Activated T-cell treated with anti-CD3 and anti-CD28 coated beads, Interleukin-2, amount 50 U/mL, for 24 hours (primary cell): Measurements from ENCODE around the gene PTGS2.
"Not testable (repeated sequence)": the region's sequence is repeated elsewhere in the genome, so short reads cannot be mapped to it uniquely, and the experiment has no call there.

Experiments used
- DNase-seq: peaks from one replicate; pipeline ENCODE4 v3.0.0-alpha.2; 2020
- H3K27ac Mint-ChIP-seq: 2 replicates; pipeline ENCODE4 v1.8.0; 2020; ENCODE audit warnings: mild to moderate bottlenecking, mixed read lengths
- H3K27me3 Mint-ChIP-seq: 2 replicates; pipeline ENCODE4 v1.8.0; 2020; ENCODE audit warnings: mixed read lengths
- H3K36me3 Mint-ChIP-seq: 2 replicates; pipeline ENCODE4 v1.8.0; 2020; ENCODE audit warnings: low read depth, mixed read lengths
- H3K4me1 Mint-ChIP-seq: 2 replicates; pipeline ENCODE4 v1.8.0; 2020; ENCODE audit warnings: low read depth, mixed read lengths
- H3K4me3 Mint-ChIP-seq: 2 replicates; pipeline ENCODE4 v1.8.0; 2020; ENCODE audit warnings: mild to moderate bottlenecking, moderate library complexity, mixed read lengths
- H3K9me3 Mint-ChIP-seq: 2 replicates; pipeline ENCODE4 v1.8.0; 2020; ENCODE audit warnings: mixed read lengths

PTGS2 gene

DNA sequence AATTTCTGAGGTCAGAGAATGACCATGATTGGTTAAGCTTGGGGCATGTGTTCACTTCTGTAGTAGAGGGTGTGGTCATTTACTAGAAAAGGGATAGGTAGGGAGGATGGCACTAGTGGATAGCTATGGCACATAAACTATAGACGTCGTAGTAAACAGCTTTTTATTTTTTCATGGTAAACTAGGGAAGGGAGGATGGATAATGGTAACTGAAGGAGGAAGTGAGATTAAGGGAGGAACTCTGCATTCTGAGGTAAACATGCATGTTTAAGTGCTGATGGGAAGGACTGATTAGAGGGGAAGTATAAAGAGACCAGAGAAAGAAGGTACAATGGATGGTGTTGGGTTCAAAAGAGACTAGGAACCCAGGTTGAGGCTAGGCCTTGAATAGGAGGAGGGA, 26.9 kb downstream of the PTGS2 start:
- H3K27ac Mint-ChIP-seq, result no peak overlapping the region
- H3K36me3 Mint-ChIP-seq, result no peaks in the 10 kb centered on the region
- no peaks in the 10 kb centered on the region for H3K9me3 Mint-ChIP-seq
- no peaks in the 10 kb centered on the region for H3K4me1 Mint-ChIP-seq
- peaks cover 9% of the 10 kb centered on the region for H3K27me3 Mint-ChIP-seq
- no peak overlapping the region for H3K4me3 Mint-ChIP-seq
- no peak for DNase-seq

DNA sequence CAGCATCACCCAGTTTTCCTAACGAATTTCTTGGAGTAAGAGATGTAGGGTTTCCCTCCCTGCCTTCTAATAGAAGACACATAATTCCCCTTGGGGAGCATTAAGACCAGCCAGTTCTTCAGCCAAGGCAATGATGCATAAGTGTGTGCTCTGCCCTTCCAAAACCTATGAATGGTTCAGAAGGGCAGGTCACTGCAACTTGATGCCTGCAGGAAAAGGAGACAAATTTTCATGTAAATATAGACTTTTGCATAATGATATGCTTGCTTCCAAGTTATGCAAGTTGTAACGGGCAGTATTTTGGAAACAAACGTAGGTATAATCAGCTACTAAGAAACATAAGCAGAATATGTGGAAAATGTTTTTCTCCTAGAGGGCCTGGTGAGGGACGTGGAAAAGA, 31.6 kb downstream of the PTGS2 start:
- no peaks in the 10 kb centered on the region for H3K36me3 Mint-ChIP-seq

DNA sequence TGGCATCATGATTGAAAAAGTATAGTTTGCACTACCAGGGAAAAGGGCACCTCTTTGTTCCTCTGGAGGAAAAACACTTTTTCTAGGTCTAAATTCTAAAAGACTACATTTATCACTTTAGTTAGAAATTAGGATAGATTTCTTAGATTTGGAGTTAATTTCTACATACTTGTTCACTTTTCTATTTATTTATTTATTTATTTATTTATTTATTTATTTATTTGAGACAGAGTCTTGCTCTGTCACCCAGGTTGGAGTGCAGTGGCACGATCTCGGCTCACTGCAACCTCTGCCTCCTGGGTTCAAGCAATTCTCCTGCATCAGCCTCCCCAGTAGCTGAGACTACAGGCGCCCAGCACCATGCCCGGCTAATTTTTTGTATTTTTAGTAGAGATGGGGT, 32.2 kb downstream of the PTGS2 start:
- not testable (repeated sequence) for H3K27ac Mint-ChIP-seq, DNase-seq, H3K4me1 Mint-ChIP-seq, H3K9me3 Mint-ChIP-seq, H3K4me3 Mint-ChIP-seq, H3K36me3 Mint-ChIP-seq, H3K27me3 Mint-ChIP-seq

More for the DNA sequence above, 31.6 kb downstream of the PTGS2 start:
- no peak overlapping the region for H3K4me3 Mint-ChIP-seq
- no peak overlapping the region for H3K27ac Mint-ChIP-seq
- H3K27me3 Mint-ChIP-seq, result peaks cover 5% of the 10 kb centered on the region
- H3K4me1 Mint-ChIP-seq, result no peaks in the 10 kb centered on the region
- no peak for DNase-seq
- H3K9me3 Mint-ChIP-seq, result no peaks in the 10 kb centered on the region

DNA sequence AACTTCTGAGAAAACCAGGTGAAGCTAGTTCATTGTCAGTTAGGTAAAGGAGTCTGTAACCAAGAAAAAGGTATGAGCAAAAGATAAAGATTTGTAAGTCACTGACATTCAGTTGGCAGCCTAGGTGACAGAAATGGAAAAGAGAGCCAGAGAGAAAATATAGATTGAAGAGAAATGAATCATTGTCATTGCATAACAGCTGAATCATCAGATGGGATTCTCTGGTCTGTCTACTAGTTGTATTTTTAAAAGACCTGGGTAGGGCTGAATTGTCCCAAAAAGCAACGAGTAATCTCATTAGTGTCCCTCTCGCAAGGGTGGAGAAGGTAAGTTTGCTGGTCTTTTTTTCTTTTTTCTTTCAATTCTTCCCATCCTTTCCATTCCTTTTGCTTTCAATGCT, 36.6 kb downstream of the PTGS2 start:
- Mint-ChIP-seq H3K4me3 (no peak overlapping the region), H3K27ac (no peak overlapping the region), H3K4me1 (no peaks in the 10 kb centered on the region), H3K9me3 (no peaks in the 10 kb centered on the region), H3K36me3 (no peaks in the 10 kb centered on the region), H3K27me3 (peaks cover 2% of the 10 kb centered on the region)
- no peak for DNase-seq

DNA sequence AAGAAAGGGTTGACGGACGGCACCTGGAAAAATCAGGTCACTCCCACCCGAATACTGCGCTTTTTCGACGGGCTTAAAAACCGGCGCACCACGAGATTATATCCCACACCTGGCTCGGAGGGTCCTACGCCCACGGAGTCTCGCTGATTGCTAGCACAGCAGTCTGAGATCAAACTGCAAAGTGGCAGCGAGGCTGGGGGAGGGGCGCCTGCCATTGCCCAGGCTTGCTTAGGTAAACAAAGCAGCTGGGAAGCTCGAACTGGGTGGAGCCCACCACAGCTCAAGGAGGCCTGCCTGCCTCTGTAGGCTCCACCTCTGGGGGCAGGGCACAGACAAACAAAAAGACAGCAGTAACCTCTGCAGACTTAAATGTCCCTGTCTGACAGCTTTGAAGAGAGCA, 42.7 kb downstream of the PTGS2 start:
- H3K4me1 Mint-ChIP-seq, H3K27ac Mint-ChIP-seq, H3K9me3 Mint-ChIP-seq, DNase-seq, H3K4me3 Mint-ChIP-seq, H3K36me3 Mint-ChIP-seq: not testable (repeated sequence)
- H3K27me3 Mint-ChIP-seq, result peaks cover 10% of the 10 kb centered on the region

DNA sequence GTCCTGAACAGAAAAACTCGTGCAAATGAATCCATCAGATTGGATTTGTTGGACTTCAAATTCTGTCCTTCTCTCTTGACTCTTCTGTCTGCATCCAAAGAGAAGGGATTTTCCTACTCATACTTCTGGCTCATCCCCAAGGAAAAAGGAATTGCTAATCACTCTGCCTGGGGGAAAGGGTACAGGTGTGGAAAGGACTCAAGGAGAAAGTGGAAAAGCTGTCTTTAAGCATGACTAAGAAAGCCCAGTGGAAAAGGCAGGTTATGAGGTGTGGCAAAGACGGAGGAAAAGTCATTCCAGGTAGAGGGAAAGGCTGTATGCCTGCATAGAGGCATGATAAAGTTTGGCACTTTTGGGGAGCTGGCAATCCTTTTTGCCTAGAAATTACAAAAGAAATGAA, 43.4 kb downstream of the PTGS2 start:
- H3K4me1 Mint-ChIP-seq, result no peaks in the 10 kb centered on the region
- H3K36me3 Mint-ChIP-seq, result no peaks in the 10 kb centered on the region
- peaks cover 10% of the 10 kb centered on the region for H3K27me3 Mint-ChIP-seq
- no peak for DNase-seq
- no peak overlapping the region for H3K4me3 Mint-ChIP-seq
- no peak overlapping the region for H3K27ac Mint-ChIP-seq
- H3K9me3 Mint-ChIP-seq, result no peaks in the 10 kb centered on the region

DNA sequence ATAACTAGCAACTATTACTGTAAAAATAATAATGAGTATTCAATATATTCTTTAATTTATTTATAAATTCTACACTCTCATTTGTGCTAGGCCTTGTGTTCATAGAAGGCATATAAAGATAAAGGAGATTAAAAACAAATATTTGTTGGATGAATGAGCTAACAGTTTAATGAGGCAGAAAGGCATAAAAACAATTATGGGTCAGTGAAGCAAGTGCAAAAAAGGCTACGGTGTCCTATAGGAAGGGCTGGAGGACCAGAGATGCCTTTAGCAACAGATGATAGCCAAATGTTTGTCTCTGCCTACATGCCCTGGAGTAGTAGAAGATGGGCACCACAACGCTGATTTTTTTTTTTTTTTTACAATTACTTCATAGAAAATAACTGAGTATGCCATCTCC, 45.7 kb downstream of the PTGS2 start:
- DNase-seq, result no peak
- H3K27ac Mint-ChIP-seq, result no peak overlapping the region
- no peak overlapping the region for H3K4me3 Mint-ChIP-seq

DNA sequence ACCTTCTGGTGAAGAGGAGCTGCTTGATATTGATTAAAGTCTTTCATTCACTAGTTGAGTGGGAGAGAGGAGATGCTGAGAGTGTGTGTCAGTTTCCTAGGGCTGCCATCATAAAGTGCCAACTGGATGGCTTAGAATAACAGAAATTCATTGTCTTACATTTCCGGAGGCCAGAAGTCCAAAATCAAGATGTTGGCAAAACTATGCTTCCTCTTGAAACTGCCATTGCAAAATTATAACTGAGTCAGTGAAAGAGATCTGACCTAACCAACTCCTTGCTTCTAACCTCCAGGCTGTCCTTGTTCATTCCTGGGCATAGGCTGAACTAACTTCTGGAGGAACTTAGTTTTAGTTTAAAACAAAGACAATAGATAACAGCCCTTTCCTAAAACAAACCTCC, 47.1 kb downstream of the PTGS2 start:
- no peak overlapping the region for H3K27ac Mint-ChIP-seq
- H3K36me3 Mint-ChIP-seq, result no peaks in the 10 kb centered on the region

More for the DNA sequence above, 45.7 kb downstream of the PTGS2 start:
- no peaks in the 10 kb centered on the region for H3K4me1 Mint-ChIP-seq
- peaks cover 11% of the 10 kb centered on the region for H3K27me3 Mint-ChIP-seq
- no peaks in the 10 kb centered on the region for H3K36me3 Mint-ChIP-seq
- H3K9me3 Mint-ChIP-seq, result no peaks in the 10 kb centered on the region

DNA sequence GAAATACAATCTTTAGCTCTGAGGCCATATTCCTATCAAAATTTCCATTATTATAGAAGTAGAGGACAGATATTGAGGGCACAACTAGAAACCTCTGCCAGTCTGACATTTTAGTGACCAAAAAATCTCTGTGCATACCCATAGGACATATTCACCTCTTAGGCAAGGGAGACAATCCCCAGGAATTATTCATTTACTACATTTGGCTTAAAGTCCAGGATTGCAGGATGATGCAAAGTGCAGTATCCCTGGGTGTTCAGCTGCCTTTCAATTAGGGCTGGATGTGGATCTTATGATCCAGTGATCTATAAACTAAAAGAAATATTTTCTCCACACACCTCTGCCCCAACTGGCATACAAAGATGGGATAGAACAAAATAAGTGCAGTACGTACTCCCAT, 50.9 kb downstream of the PTGS2 start:
- H3K27me3 Mint-ChIP-seq, result peaks cover 12% of the 10 kb centered on the region
- no peak overlapping the region for H3K4me3 Mint-ChIP-seq

More for the DNA sequence above, 47.1 kb downstream of the PTGS2 start:
- no peak overlapping the region for H3K4me3 Mint-ChIP-seq
- no peaks in the 10 kb centered on the region for H3K4me1 Mint-ChIP-seq
- no peak for DNase-seq
- H3K27me3 Mint-ChIP-seq, result peaks cover 15% of the 10 kb centered on the region
- H3K9me3 Mint-ChIP-seq, result no peaks in the 10 kb centered on the region

DNA sequence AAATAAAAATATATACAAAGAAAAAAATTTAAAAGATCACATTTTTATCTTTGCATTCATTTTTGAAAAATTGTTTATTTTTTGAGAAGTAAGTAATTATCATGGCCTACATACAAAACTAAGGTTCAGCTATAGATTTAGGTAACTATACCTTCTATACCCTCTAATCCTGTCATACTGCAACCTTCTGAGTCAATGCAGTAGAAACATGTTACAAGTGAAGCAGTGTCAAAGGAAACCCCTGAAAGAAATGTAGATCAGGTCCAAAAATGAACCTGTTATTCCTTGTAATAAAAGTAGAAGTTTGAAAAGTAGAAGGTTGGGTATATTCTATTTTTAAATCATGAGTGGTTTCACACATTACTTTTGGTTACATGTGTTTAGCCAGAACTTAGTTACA, 51.3 kb downstream of the PTGS2 start:
- no peaks in the 10 kb centered on the region for H3K4me1 Mint-ChIP-seq
- H3K36me3 Mint-ChIP-seq, result no peaks in the 10 kb centered on the region
- H3K9me3 Mint-ChIP-seq, result no peaks in the 10 kb centered on the region

More for the DNA sequence above, 50.9 kb downstream of the PTGS2 start:
- no peaks in the 10 kb centered on the region for H3K36me3 Mint-ChIP-seq
- no peak overlapping the region for H3K27ac Mint-ChIP-seq
- H3K9me3 Mint-ChIP-seq, result no peaks in the 10 kb centered on the region
- H3K4me1 Mint-ChIP-seq, result no peaks in the 10 kb centered on the region
- DNase-seq, result no peak

DNA sequence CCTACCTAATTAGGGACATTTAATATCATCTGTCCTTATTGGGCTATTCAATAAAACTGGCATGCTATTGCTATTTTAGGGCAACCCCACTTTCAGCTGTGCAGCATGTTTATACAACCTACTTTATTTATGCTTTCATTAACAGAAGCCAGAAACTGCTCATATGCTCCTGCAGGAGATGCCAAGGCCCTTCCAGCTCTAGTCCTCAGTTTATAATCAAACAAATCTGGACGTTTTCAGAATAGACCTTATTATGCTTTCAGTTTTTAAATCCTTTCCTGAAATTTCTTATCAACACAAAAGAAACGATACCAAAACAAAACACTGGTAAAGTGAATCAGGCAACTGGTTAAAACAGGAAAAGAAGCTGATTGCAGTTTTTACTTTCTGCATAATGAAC, 53.2 kb downstream of the PTGS2 start:
- Mint-ChIP-seq H3K27me3 (peaks cover 12% of the 10 kb centered on the region), H3K9me3 (no peaks in the 10 kb centered on the region), H3K4me3 (no peak overlapping the region), H3K4me1 (no peaks in the 10 kb centered on the region), H3K36me3 (no peaks in the 10 kb centered on the region), H3K27ac (no peak overlapping the region)
- no peak for DNase-seq

More for the DNA sequence above, 51.3 kb downstream of the PTGS2 start:
- DNase-seq, result no peak
- Mint-ChIP-seq H3K27ac (no peak overlapping the region), H3K27me3 (peaks cover 12% of the 10 kb centered on the region), H3K4me3 (no peak overlapping the region)

DNA sequence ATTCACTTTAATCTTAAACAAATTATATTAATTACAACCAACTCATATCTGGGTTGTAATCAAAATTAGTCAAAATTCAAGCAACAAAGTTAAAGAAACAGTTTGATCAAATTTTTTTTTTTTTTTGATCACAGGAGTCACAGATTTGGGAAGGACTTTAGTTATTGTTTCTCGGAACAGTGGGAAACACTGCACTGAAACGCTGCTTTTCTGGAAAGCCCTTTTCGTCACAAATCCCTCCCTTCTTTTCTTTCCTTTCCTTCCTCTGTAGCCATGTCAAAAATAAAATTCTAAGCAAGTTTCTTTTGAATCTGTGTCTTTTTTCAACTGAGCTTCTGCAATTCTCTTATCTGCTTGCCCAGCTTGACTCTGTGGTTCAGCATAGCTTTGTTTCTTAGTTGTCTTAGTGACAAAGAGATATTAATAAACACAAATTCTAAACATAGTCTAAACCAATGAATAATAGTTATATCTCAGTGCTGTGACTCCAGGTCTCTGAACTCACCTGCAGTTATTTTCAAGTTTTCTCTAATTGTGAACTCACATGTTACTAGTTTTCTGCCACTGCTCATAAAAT, 53.8 kb downstream of the PTGS2 start:
- Mint-ChIP-seq H3K27ac (no peak overlapping the region), H3K36me3 (no peaks in the 10 kb centered on the region), H3K4me1 (peaks cover under 1% of the 10 kb centered on the region), H3K27me3 (peaks cover 12% of the 10 kb centered on the region), H3K4me3 (no peak overlapping the region), H3K9me3 (no peaks in the 10 kb centered on the region)
- no peak for DNase-seq

DNA sequence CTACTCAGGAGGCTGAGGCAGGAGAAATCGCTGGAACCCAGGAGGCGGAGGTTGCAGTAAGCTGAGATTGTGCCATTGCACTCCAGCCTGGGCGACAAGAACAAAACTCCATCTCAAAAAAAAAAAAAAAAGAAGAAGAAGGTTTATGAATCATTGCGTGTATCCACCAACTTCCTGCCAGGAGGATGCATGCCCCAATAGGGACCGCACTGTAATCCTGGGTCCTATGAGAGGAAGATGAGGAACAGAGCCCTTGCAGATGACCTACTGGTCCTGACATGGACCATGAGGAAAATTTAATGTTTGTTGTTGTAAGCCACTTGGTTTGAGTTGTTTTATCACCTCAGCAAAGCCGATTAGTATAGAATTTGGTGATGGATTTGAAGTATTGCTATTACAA, 56.7 kb downstream of the PTGS2 start:
- Mint-ChIP-seq H3K4me3 (no peak overlapping the region), H3K36me3 (no peaks in the 10 kb centered on the region), H3K9me3 (no peaks in the 10 kb centered on the region), H3K4me1 (peaks cover 18% of the 10 kb centered on the region), H3K27me3 (peaks cover 10% of the 10 kb centered on the region), H3K27ac (no peak overlapping the region)
- no peak for DNase-seq
